K562 (cell line): ENCODE measurements around the gene TMED6. TPM values are rescaled to one million over a fixed set of nuclear protein-coding genes. Genes with fewer than 3 reads are reported as not detected.

Experiments
- ASH1L ChIP-seq: fragments of 450-650 bp; IDR thresholded peaks from 2 replicates; pipeline ENCODE4 v1.6.1; 2018; ENCODE audit warnings: borderline replicate concordance, mild to moderate bottlenecking, low read depth; ENCODE audit not compliant: partially characterized antibody
- ID3 ChIP-seq, 2 experiments: fragments of 250-450 bp in 1 of 2; fragments of 450-650 bp in 1 of 2; sonication (Bioruptor Pico) in 1 of 2; IDR thresholded peaks; 2 replicates each; pipeline versions ENCODE4 v1.6.1 to v1.8.0; 2016 to 2021; ENCODE audit warnings: mild to moderate bottlenecking in 2 of 2, moderate library complexity in 2 of 2, missing compliant biosample characterization in 1 of 2, missing genetic modification characterization in 1 of 2
- PHF8 ChIP-seq: fragments of 200-600 bp; sonication (generic); IDR thresholded peaks from 2 replicates; pipeline ENCODE4 v1.6.1; 2012; ENCODE audit warnings: mixed run types, mild to moderate bottlenecking, inconsistent platforms, low read length, moderate library complexity, borderline replicate concordance
- ZNF143 ChIP-seq: sonication (generic); formaldehyde crosslinking; IDR thresholded peaks from 2 replicates; pipeline ENCODE4 v1.9.0; 2022; ENCODE audit warnings: mild to moderate bottlenecking, missing genetic modification reagents
- ZNF583 ChIP-seq: fragments of 250-450 bp; sonication (Bioruptor Pico); IDR thresholded peaks from 2 replicates; pipeline ENCODE4 v1.4.0; 2020
- ZNF586 ChIP-seq: fragments of 450-650 bp; formaldehyde crosslinking; conservative IDR thresholded peaks from 2 replicates; pipeline ENCODE4 v1.4.0; 2020; ENCODE audit warnings: mild to moderate bottlenecking, moderate library complexity
- ZSCAN32 ChIP-seq: fragments of 450-650 bp; formaldehyde crosslinking; IDR thresholded peaks from 2 replicates; pipeline ENCODE4 v1.4.0; 2020; ENCODE audit warnings: mild to moderate bottlenecking, moderate library complexity
- polyA plus RNA-seq, 8 experiments: library from polyadenylated mRNA; depleted of rRNA in 4 of 8; stranded (reverse) in 5 of 8; unstranded in 3 of 8; fragments of >200 nt; fragmentation: Nextera tagmentation in 2 of 8; fragmentation: Illumina TruSeq in 1 of 8; extraction: Ambion mirVana in 2 of 8; extraction: Trizol in 1 of 8; gene quantifications; 2 replicates each; pipeline versions ENCODE4 v1.2.1 to v1.2.3, GENCODE V29; 2011 to 2014; ENCODE audit warnings: inconsistent platforms in 1 of 8, missing spikeins in 1 of 8
- total RNA-seq, 7 experiments: library from RNA; depleted of rRNA in 6 of 7; stranded (reverse); fragments of >200 nt in 6 of 7; fragmentation: Illumina TruSeq in 2 of 7; extraction: Trizol in 2 of 7; gene quantifications; 2 replicates each; pipeline versions ENCODE4 v1.2.1 to v1.2.3, GENCODE V29; 2011 to 2021; ENCODE audit warnings: low replicate concordance in 1 of 7
- TF ChIP-seq, protein P1 (sequence below), 2 experiments: fragments of 450-650 bp in 1 of 2; sonication (generic) in 1 of 2; formaldehyde crosslinking in 1 of 2; IDR thresholded peaks in 1 of 2; conservative IDR thresholded peaks in 1 of 2; 2 replicates each; pipeline versions ENCODE4 v1.6.1 to v1.8.1; 2016 to 2023; ENCODE audit warnings: mild to moderate bottlenecking in 2 of 2, moderate library complexity in 2 of 2, inconsistent platforms in 1 of 2, missing genetic modification reagents in 1 of 2
- TF ChIP-seq, protein P2 (sequence below): sonication (generic); formaldehyde crosslinking; IDR thresholded peaks from 2 replicates; pipeline ENCODE4 v1.8.0; 2022; ENCODE audit warnings: missing genetic modification reagents, mild to moderate bottlenecking, moderate library complexity, borderline replicate concordance
- TF ChIP-seq, protein P3 (sequence below), 2 experiments: fragments of 450-650 bp; IDR thresholded peaks; 2 replicates each; pipeline ENCODE4 v1.6.1; 2018; ENCODE audit warnings: mild to moderate bottlenecking in 2 of 2, low read depth in 1 of 2; ENCODE audit not compliant: partially characterized antibody in 2 of 2
- TF ChIP-seq, protein P4 (sequence below): fragments of 250-450 bp; sonication (Bioruptor Pico); IDR thresholded peaks from 2 replicates; pipeline ENCODE4 v1.4.0; 2020; ENCODE audit warnings: mild to moderate bottlenecking

The TMED6 gene
- total and polyA plus RNA-seq, 9 of the 15 experiments (the other 6 are each of a cell fraction or from before 2014, with no cell fraction given), result 0.14 to 0.45 (median 0.25) TPM; not detected in 2

- TF ChIP-seq, protein P1, sequence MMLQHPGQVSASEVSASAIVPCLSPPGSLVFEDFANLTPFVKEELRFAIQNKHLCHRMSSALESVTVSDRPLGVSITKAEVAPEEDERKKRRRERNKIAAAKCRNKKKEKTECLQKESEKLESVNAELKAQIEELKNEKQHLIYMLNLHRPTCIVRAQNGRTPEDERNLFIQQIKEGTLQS (IDR thresholded peaks at IDR 0.05), result no peak
- TF ChIP-seq, protein P1 (CRISPR knock-in tag; conservative IDR thresholded peaks at IDR 0.05), result no peak
- TF ChIP-seq, protein P2, sequence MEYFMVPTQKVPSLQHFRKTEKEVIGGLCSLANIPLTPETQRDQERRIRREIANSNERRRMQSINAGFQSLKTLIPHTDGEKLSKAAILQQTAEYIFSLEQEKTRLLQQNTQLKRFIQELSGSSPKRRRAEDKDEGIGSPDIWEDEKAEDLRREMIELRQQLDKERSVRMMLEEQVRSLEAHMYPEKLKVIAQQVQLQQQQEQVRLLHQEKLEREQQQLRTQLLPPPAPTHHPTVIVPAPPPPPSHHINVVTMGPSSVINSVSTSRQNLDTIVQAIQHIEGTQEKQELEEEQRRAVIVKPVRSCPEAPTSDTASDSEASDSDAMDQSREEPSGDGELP (CRISPR knock-in tag), result peak; percentile 58; the same call in 1 of the 2 replicates
- TF ChIP-seq, protein P3, sequence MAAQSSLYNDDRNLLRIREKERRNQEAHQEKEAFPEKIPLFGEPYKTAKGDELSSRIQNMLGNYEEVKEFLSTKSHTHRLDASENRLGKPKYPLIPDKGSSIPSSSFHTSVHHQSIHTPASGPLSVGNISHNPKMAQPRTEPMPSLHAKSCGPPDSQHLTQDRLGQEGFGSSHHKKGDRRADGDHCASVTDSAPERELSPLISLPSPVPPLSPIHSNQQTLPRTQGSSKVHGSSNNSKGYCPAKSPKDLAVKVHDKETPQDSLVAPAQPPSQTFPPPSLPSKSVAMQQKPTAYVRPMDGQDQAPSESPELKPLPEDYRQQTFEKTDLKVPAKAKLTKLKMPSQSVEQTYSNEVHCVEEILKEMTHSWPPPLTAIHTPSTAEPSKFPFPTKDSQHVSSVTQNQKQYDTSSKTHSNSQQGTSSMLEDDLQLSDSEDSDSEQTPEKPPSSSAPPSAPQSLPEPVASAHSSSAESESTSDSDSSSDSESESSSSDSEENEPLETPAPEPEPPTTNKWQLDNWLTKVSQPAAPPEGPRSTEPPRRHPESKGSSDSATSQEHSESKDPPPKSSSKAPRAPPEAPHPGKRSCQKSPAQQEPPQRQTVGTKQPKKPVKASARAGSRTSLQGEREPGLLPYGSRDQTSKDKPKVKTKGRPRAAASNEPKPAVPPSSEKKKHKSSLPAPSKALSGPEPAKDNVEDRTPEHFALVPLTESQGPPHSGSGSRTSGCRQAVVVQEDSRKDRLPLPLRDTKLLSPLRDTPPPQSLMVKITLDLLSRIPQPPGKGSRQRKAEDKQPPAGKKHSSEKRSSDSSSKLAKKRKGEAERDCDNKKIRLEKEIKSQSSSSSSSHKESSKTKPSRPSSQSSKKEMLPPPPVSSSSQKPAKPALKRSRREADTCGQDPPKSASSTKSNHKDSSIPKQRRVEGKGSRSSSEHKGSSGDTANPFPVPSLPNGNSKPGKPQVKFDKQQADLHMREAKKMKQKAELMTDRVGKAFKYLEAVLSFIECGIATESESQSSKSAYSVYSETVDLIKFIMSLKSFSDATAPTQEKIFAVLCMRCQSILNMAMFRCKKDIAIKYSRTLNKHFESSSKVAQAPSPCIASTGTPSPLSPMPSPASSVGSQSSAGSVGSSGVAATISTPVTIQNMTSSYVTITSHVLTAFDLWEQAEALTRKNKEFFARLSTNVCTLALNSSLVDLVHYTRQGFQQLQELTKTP (IDR thresholded peaks at IDR 0.05; ENCODE audit: low read depth in 1 of 2, partially characterized antibody in 2 of 2), result peak in 1 of 2 experiments; percentile 43
- TF ChIP-seq ZNF583 (CRISPR knock-in tag), result no peak
- TF ChIP-seq, protein P4, sequence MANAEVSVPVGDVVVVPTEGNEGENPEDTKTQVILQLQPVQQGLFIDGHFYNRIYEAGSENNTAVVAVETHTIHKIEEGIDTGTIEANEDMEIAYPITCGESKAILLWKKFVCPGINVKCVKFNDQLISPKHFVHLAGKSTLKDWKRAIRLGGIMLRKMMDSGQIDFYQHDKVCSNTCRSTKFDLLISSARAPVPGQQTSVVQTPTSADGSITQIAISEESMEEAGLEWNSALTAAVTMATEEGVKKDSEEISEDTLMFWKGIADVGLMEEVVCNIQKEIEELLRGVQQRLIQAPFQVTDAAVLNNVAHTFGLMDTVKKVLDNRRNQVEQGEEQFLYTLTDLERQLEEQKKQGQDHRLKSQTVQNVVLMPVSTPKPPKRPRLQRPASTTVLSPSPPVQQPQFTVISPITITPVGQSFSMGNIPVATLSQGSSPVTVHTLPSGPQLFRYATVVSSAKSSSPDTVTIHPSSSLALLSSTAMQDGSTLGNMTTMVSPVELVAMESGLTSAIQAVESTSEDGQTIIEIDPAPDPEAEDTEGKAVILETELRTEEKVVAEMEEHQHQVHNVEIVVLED (CRISPR knock-in tag), result no peak
- TF ChIP-seq ZNF586 (CRISPR knock-in tag), result no peak
- TF ChIP-seq ASH1L, result no peak
- no peak for TF ChIP-seq ZSCAN32 (CRISPR knock-in tag)
- no peak for TF ChIP-seq ZNF143 (CRISPR knock-in tag)
- TF ChIP-seq PHF8, result peak; percentile 89; the same call in 1 of the 2 replicates
- no peak for TF ChIP-seq ID3 (CRISPR knock-in tag; IDR thresholded peaks at IDR 0.05)
- TF ChIP-seq ID3 (tag; IDR thresholded peaks at IDR 0.05), result peak; percentile 67
Measured at GRCh38 chr16:69310653-69311532, 40.7 kb downstream of the TMED6 start, which contains the start of gene VPS4A (continued).
